ENCODE results near the gene CCNG1.

CCNG1 gene

GRCh38 chr5:163432544-163432943 lies 4.9 kb upstream of the CCNG1 start:
- DNase-seq (ENCODE audit: low read depth) = no peak
- TF ChIP-seq CTCF (conservative IDR thresholded peaks at IDR 0.05; ENCODE audit: control insufficient read depth, insufficient read depth, low read depth, low read length) = no peak
- H3K4me3 ChIP-seq (ENCODE audit: control insufficient read depth, low read depth, low read length) = no peak overlapping the region

GRCh38 chr5:163433271-163433670 lies 4.1 kb upstream of the CCNG1 start:
- no peak for DNase-seq (ENCODE audit: low read depth)
- H3K4me3 ChIP-seq (ENCODE audit: control insufficient read depth, low read depth, low read length) = no peak overlapping the region
- TF ChIP-seq CTCF (conservative IDR thresholded peaks at IDR 0.05; ENCODE audit: control insufficient read depth, insufficient read depth, low read depth, low read length) = no peak

- DNase-seq (ENCODE audit: low read depth) = peak; percentile 26
- H3K4me3 ChIP-seq (ENCODE audit: control insufficient read depth, low read depth, low read length) = no peak overlapping the region
- TF ChIP-seq CTCF (conservative IDR thresholded peaks at IDR 0.05; ENCODE audit: control insufficient read depth, insufficient read depth, low read depth, low read length) = no peak
Observed at GRCh38 chr5:163434401-163434866, 3.0 kb upstream of the CCNG1 start.

- no peak for TF ChIP-seq CTCF (conservative IDR thresholded peaks at IDR 0.05; ENCODE audit: control insufficient read depth, insufficient read depth, low read depth, low read length)
- DNase-seq (ENCODE audit: low read depth) = no peak
- H3K4me3 ChIP-seq (ENCODE audit: control insufficient read depth, low read depth, low read length) = peak overlapping the region; percentile 92
Observed at GRCh38 chr5:163436515-163436914, 880 bp upstream of the CCNG1 start.

- H3K4me3 ChIP-seq (ENCODE audit: control insufficient read depth, low read depth, low read length) = peak overlapping the region; percentile 92
- no peak for TF ChIP-seq CTCF (conservative IDR thresholded peaks at IDR 0.05; ENCODE audit: control insufficient read depth, insufficient read depth, low read depth, low read length)
- DNase-seq (ENCODE audit: low read depth) = no peak
Observed at GRCh38 chr5:163437011-163437308, 435 bp upstream of the CCNG1 start.

GRCh38 chr5:163439092-163439425 lies 1.7 kb downstream of the CCNG1 start:
- DNase-seq (ENCODE audit: low read depth) = peak; percentile 41
- no peak for TF ChIP-seq CTCF (conservative IDR thresholded peaks at IDR 0.05; ENCODE audit: control insufficient read depth, insufficient read depth, low read depth, low read length)
- H3K4me3 ChIP-seq (ENCODE audit: control insufficient read depth, low read depth, low read length) = peak overlapping the region; percentile 92

GRCh38 chr5:163440954-163441353 lies 3.6 kb downstream of the CCNG1 start:
- no peak for DNase-seq (ENCODE audit: low read depth)
- H3K4me3 ChIP-seq (ENCODE audit: control insufficient read depth, low read depth, low read length) = no peak overlapping the region
- TF ChIP-seq CTCF (conservative IDR thresholded peaks at IDR 0.05; ENCODE audit: control insufficient read depth, insufficient read depth, low read depth, low read length) = no peak
